Neural progenitor cell (in vitro differentiated cells): Measurements from ENCODE around the gene ITPA. TPM values are rescaled to one million over a fixed set of nuclear protein-coding genes. Genes with fewer than 3 reads are reported as not detected.

ENCODE experiments used
- DNase-seq: peaks from one replicate; pipeline ENCODE4 v3.0.0-alpha.2; 2016; ENCODE audit warnings: low spot score
- H2AFZ ChIP-seq: fragments of 200-600 bp; sonication (generic); replicated peaks from 2 replicates; pipeline ENCODE4 v1.6.1; 2016; ENCODE audit warnings: antibody characterized with exemption
- H3F3A ChIP-seq: fragments of 200-600 bp; sonication (generic); 2 replicates; pipeline ENCODE4 v1.6.1; 2016; ENCODE audit warnings: antibody characterized with exemption, low read depth
- H3K27ac ChIP-seq: fragments of 200-600 bp; sonication (generic); 2 replicates; pipeline ENCODE4 v1.5.1; 2016; ENCODE audit warnings: mild to moderate bottlenecking
- H3K27me3 ChIP-seq: fragments of 200-600 bp; sonication (generic); 2 replicates; pipeline ENCODE4 v1.6.1; 2016; ENCODE audit warnings: mild to moderate bottlenecking, moderate library complexity
- H3K36me3 ChIP-seq: fragments of 200-600 bp; sonication (generic); 2 replicates; pipeline ENCODE4 v1.5.1; 2016
- H3K4me1 ChIP-seq: fragments of 200-600 bp; sonication (generic); 2 replicates; pipeline ENCODE4 v1.6.1; 2016; ENCODE audit warnings: mixed run types
- H3K4me2 ChIP-seq: fragments of 200-600 bp; sonication (generic); 2 replicates; pipeline ENCODE4 v1.6.1; 2016
- H3K4me3 ChIP-seq: fragments of 200-600 bp; sonication (generic); 2 replicates; pipeline ENCODE4 v1.5.1; 2016
- H3K79me2 ChIP-seq: fragments of 200-600 bp; sonication (generic); 2 replicates; pipeline ENCODE4 v1.6.1; 2016; ENCODE audit warnings: low read depth
- H3K9ac ChIP-seq: fragments of 200-600 bp; sonication (generic); 2 replicates; pipeline ENCODE4 v1.6.1; 2016
- H3K9me3 ChIP-seq: fragments of 200-600 bp; sonication (generic); 2 replicates; pipeline ENCODE4 v1.5.1; 2016; ENCODE audit warnings: low read depth
- H4K20me1 ChIP-seq: fragments of 200-600 bp; sonication (generic); 2 replicates; pipeline ENCODE4 v1.6.1; 2016; ENCODE audit warnings: low read depth
- H3K27ac Mint-ChIP-seq: 3 replicates; pipeline ENCODE4 v1.8.0; 2021; ENCODE audit warnings: mixed read lengths
- H3K27me3 Mint-ChIP-seq: 2 replicates; pipeline ENCODE4 v1.8.0; 2022; ENCODE audit warnings: low read depth, mild to moderate bottlenecking, inconsistent platforms, moderate library complexity, mixed read lengths; ENCODE audit not compliant: insufficient read depth
- H3K36me3 Mint-ChIP-seq: 3 replicates; pipeline ENCODE4 v1.8.0; 2021; ENCODE audit warnings: mixed read lengths
- H3K4me1 Mint-ChIP-seq: 3 replicates; pipeline ENCODE4 v1.8.0; 2021; ENCODE audit warnings: mixed read lengths
- H3K4me3 Mint-ChIP-seq: 3 replicates; pipeline ENCODE4 v1.8.0; 2021; ENCODE audit warnings: mild to moderate bottlenecking, moderate library complexity, mixed read lengths
- H3K9me3 Mint-ChIP-seq: 3 replicates; pipeline ENCODE4 v1.8.0; 2020; ENCODE audit warnings: mixed read lengths
- CTCF ChIP-seq: fragments of 200-600 bp; sonication (generic); IDR thresholded peaks from 2 replicates; pipeline ENCODE4 v1.5.1; 2017; ENCODE audit warnings: antibody characterized with exemption, mild to moderate bottlenecking
- EZH2 ChIP-seq: fragments of 200-600 bp; sonication (generic); IDR thresholded peaks from 2 replicates; pipeline ENCODE4 v1.6.1; 2017; ENCODE audit warnings: antibody characterized with exemption, mild to moderate bottlenecking, moderate library complexity
- EZH2phosphoT487 ChIP-seq: fragments of 200-600 bp; sonication (generic); IDR thresholded peaks from 2 replicates; pipeline ENCODE4 v1.6.1; 2017; ENCODE audit warnings: antibody characterized with exemption
- total RNA-seq: library from RNA; depleted of rRNA; stranded (reverse); fragments of >200 nt; gene quantifications from 2 replicates; pipeline ENCODE4 v1.2.3, GENCODE V29; 2015; ENCODE audit warnings: low replicate concordance

ITPA gene
- total RNA-seq, 1 donor from 2014 or later = 18.2 TPM

DNA sequence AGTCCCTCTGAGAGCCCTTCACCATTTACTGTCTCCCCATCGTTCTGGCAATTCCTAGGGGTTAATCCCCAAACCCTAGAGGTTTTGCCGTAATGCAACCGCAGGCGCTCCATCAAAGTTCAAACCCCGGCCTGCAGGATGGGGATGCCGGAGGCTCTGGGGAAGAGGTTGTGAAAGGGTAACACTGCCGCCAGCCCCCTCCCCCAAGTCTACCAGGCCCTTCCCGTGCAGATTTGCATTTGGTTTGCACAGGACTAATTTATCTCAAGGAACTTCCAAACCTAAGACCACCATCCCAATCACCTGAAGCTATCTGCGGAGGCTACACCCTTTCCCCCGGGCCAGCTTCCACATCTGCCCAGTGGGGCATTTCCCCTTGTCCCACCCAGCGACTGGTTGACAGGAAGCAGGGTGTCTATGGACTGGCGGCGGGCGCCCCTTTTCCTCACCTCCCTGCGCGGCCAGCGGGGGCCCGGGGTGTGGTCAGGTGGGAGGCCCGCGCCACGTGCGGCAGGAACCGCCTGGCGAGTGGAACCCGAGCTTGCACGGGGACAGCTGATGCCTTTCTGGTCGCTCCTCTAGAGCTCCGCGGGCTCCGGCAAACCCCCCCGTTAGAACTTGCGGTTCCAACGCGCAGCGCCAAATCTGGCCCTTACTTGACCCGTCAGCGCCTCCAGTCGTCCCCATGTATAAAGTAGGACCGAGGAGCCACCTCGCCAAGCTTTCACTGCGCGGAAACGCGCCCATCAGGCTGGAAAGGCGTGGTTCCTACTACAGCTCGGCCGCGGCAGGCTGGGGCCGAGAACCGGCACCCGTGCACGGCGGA, 39.1 kb downstream of the ITPA start:
- no peaks in the 10 kb centered on the region for H3K9me3 ChIP-seq
- no peak overlapping the region for H3K9ac ChIP-seq
- TF ChIP-seq EZH2 (peak; percentile 64), CTCF (peak; percentile 28), EZH2phosphoT487 (peak; percentile 39)
- H2AFZ ChIP-seq = no peak overlapping the region
- H3K27ac ChIP-seq = no peak overlapping the region
- no peak overlapping the region for H3K27ac Mint-ChIP-seq
- peak; percentile 83 for DNase-seq
- peaks cover 41% of the 10 kb centered on the region for H3K27me3 ChIP-seq
- H4K20me1 ChIP-seq = peaks cover 18% of the 10 kb centered on the region
- peaks cover 36% of the 10 kb centered on the region for H3K27me3 Mint-ChIP-seq
- H3K4me1 Mint-ChIP-seq = peaks cover 5% of the 10 kb centered on the region
- peak overlapping the region; percentile 42 for H3K4me3 ChIP-seq
- H3K36me3 Mint-ChIP-seq = peaks cover 7% of the 10 kb centered on the region
- peaks cover 13% of the 10 kb centered on the region for H3F3A ChIP-seq
- peaks cover 4% of the 10 kb centered on the region for H3K4me1 ChIP-seq
- H3K79me2 ChIP-seq = no peaks in the 10 kb centered on the region
- H3K36me3 ChIP-seq = no peaks in the 10 kb centered on the region
- peak overlapping the region; percentile 70 for H3K4me2 ChIP-seq
- H3K9me3 Mint-ChIP-seq = no peaks in the 10 kb centered on the region
- H3K4me3 Mint-ChIP-seq = no peak overlapping the region

DNA sequence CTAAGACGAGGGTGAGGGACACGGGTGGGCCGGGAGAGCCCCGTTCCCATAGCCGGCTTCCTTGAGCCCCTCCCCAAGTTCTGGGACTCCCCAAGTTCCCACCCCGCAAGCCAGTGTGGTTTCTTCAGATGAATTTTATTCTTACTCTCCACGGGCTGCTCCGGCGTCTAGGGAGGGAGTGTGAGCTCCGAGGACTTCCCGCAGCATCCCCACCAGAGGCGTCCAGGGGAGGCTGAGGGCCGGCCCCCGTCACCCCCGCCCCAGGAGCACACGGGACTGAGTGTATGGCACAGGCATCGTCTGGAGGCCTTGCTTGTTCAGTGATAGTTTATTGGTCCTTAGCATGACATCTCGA, 39.7 kb downstream of the ITPA start:
- Histone ChIP-seq H3F3A (peaks cover 13% of the 10 kb centered on the region), H3K4me1 (peaks cover 4% of the 10 kb centered on the region), H3K4me3 (peak overlapping the region; percentile 42), H3K36me3 (no peaks in the 10 kb centered on the region), H3K27ac (no peak overlapping the region), H4K20me1 (peaks cover 18% of the 10 kb centered on the region), H3K4me2 (peak overlapping the region; percentile 70), H3K9me3 (no peaks in the 10 kb centered on the region), H2AFZ (no peak overlapping the region), H3K9ac (no peak overlapping the region), H3K27me3 (peaks cover 41% of the 10 kb centered on the region), H3K79me2 (no peaks in the 10 kb centered on the region)
- Mint-ChIP-seq H3K27ac (no peak overlapping the region), H3K36me3 (peaks cover 7% of the 10 kb centered on the region), H3K9me3 (no peaks in the 10 kb centered on the region), H3K4me3 (no peak overlapping the region), H3K27me3 (peaks cover 31% of the 10 kb centered on the region), H3K4me1 (peaks cover 5% of the 10 kb centered on the region)
- no peak for TF ChIP-seq CTCF
- TF ChIP-seq EZH2phosphoT487 = peak; percentile 14
- no peak for DNase-seq

DNA sequence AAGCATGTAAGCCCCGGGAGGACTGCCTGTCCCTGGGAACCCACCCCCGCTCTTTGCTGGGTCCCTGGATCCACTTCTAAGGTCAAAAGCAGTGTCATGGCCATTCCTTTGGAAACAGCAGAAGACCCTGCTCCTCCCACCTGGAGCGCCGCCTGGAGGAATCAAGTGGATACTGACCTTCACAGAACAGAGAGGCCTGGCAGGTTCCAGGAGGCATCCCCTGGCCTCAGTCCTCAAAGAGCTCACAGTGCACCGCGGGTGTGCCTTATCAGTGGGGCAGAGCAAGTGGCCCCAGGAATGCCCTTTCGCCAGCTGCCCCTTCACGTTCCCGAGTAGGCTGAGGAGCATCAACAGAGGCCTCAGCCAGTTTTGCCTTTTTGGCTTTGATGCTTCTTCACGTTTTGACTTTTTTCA, 40.8 kb downstream of the ITPA start:
- TF ChIP-seq EZH2 = no peak
- peak; percentile 62 for TF ChIP-seq CTCF
- H3K36me3 ChIP-seq = no peaks in the 10 kb centered on the region
- peaks cover 4% of the 10 kb centered on the region for H3K4me1 ChIP-seq
- H2AFZ ChIP-seq = no peak overlapping the region
- no peak overlapping the region for H3K4me2 ChIP-seq
- Mint-ChIP-seq H3K36me3 (peaks cover 8% of the 10 kb centered on the region), H3K27ac (no peak overlapping the region), H3K27me3 (peaks cover 24% of the 10 kb centered on the region), H3K4me3 (no peak overlapping the region), H3K9me3 (no peaks in the 10 kb centered on the region), H3K4me1 (peaks cover 5% of the 10 kb centered on the region)
- H4K20me1 ChIP-seq = peaks cover 18% of the 10 kb centered on the region
- H3K4me3 ChIP-seq = no peak overlapping the region
- H3K27ac ChIP-seq = no peak overlapping the region
- H3F3A ChIP-seq = peaks cover 13% of the 10 kb centered on the region
- no peaks in the 10 kb centered on the region for H3K9me3 ChIP-seq
- no peaks in the 10 kb centered on the region for H3K79me2 ChIP-seq
- DNase-seq = peak; percentile 67
- no peak overlapping the region for H3K9ac ChIP-seq
- peaks cover 41% of the 10 kb centered on the region for H3K27me3 ChIP-seq
